ENCODE data around the gene ATOX1. TPM values are rescaled to one million over a fixed set of nuclear protein-coding genes. Genes with fewer than 3 reads are reported as not detected.

Gene ATOX1
- total RNA-seq, 4 donors from 2014 or later, result 56.0 to 109 (median 74.5) TPM

DNA sequence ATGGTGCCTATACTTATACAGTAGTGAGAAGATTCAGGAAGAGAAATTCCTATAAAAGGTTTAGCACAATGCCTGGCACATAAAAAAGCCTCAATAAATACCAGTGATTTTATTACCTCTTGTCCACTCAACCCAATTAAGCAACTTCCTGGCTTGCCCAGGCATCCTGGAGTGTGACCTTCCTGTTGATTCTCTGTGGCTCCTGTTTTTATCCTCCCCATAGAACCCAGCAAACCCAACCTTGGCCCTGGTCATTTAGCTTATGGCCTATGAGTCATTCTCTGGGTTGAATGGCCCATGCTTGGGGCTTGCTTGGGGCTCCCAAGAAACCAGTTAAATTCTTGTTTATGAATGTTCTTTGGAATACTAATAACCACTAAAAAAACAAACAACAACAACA, 50.3 kb downstream of the ATOX1 start:
- Histone ChIP-seq H3K9me3 (no peaks in the 10 kb centered on the region), H3K27me3 (no peaks in the 10 kb centered on the region), H3K27ac (no peak overlapping the region), H3K4me1 (peaks cover 0 to 6% (median 0%) of the 10 kb centered on the region in 3 donors), H3K36me3 (no peaks in the 10 kb centered on the region), H3K4me3 (no peak overlapping the region)
- intact Hi-C loops (cut with DNase I), result no loop called here
- no peak for DNase-seq
- no peak for TF ChIP-seq POLR2A (IDR thresholded peaks at IDR 0.05)
- TF ChIP-seq, protein P1, sequence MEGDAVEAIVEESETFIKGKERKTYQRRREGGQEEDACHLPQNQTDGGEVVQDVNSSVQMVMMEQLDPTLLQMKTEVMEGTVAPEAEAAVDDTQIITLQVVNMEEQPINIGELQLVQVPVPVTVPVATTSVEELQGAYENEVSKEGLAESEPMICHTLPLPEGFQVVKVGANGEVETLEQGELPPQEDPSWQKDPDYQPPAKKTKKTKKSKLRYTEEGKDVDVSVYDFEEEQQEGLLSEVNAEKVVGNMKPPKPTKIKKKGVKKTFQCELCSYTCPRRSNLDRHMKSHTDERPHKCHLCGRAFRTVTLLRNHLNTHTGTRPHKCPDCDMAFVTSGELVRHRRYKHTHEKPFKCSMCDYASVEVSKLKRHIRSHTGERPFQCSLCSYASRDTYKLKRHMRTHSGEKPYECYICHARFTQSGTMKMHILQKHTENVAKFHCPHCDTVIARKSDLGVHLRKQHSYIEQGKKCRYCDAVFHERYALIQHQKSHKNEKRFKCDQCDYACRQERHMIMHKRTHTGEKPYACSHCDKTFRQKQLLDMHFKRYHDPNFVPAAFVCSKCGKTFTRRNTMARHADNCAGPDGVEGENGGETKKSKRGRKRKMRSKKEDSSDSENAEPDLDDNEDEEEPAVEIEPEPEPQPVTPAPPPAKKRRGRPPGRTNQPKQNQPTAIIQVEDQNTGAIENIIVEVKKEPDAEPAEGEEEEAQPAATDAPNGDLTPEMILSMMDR (IDR thresholded peaks at IDR 0.05), result no peak

DNA sequence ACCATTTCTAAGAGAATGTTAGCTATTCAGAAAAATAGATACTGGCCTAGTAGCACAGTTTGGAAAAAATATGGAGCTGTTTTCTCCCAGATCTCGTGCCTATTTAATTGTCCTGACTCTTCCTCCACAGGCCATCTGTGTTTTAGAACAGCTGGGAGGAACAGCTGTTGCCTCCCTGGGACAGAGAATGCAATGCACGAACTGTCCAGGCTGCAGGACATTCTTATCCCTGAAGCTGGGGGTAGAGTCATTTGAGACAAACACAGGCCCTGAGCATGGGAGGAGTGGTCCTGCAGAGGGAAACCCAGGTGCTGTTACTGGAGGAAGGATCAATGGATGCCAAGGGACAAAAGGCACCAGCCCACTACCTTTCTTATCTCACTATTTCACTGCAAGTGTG, 50.9 kb downstream of the ATOX1 start:
- no peak overlapping the region for H3K4me3 ChIP-seq
- H3K36me3 ChIP-seq, result no peaks in the 10 kb centered on the region
- no peaks in the 10 kb centered on the region for H3K27me3 ChIP-seq
- peaks cover 0 to 6% (median 0%) of the 10 kb centered on the region in 3 donors for H3K4me1 ChIP-seq
- WGBS, 2 donors, result 59 to 72% methylated on average over 2 of the region's 2 CpGs
- TF ChIP-seq, protein P1 (IDR thresholded peaks at IDR 0.05), result no peak
- no peak for TF ChIP-seq POLR2A (IDR thresholded peaks at IDR 0.05)
- DNase-seq, result no peak
- intact Hi-C loops (cut with DNase I), result no loop called here
- no peaks in the 10 kb centered on the region for H3K9me3 ChIP-seq
- peak overlapping the region in 2 of 4 donors; percentile 0 to 32 for H3K27ac ChIP-seq

DNA sequence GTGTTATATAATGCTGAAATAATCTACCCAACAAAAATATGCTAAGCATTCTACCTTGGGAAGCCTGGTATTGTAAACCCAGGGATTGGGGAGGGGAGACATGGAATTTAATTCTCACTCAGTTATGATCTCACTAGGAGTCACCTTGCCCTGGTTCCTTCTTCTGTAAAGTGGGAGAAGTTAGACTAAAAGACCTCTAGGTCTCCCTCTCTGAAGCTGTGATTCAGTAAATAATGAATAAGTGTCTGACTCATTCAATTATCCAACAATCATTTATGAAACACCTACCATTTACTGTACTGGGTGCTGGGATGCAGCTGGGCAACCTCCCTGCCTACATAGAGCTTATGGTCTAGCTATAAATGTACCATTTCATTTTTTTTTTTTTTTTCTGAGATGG, 51.5 kb downstream of the ATOX1 start:
- Histone ChIP-seq H3K27ac (no peak overlapping the region), H3K4me1 (peaks cover 0 to 6% (median 0%) of the 10 kb centered on the region in 3 donors), H3K9me3 (no peaks in the 10 kb centered on the region), H3K27me3 (no peaks in the 10 kb centered on the region), H3K36me3 (no peaks in the 10 kb centered on the region), H3K4me3 (no peak overlapping the region)
- intact Hi-C loops (cut with DNase I), result no loop called here
- DNase-seq, result no peak
- TF ChIP-seq, protein P1 (IDR thresholded peaks at IDR 0.05), result no peak
- no peak for TF ChIP-seq POLR2A (IDR thresholded peaks at IDR 0.05)

DNA sequence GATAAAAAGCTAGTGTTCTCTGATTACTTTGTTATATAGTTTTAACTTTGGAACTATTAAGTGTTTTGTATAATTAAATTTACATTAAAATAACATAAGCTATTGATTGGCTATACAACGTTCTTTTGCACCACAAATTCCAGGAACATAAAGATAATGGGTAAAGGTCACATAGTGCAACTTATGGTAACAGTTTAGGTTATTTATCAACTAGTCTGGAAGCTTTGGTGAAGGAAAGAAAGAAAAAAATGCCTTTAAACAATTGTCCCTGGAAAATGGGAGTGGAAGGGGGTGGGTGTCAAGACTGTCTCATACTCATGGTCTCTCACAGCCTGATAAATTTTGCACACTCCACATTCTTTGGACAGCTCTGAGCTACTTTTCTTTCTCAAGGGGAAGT, 54.7 kb downstream of the ATOX1 start:
- Histone ChIP-seq H3K9me3 (no peaks in the 10 kb centered on the region), H3K4me1 (peaks cover 0 to 23% (median 8%) of the 10 kb centered on the region in 3 donors), H3K27ac (no peak overlapping the region), H3K4me3 (no peak overlapping the region), H3K27me3 (no peaks in the 10 kb centered on the region), H3K36me3 (no peaks in the 10 kb centered on the region)
- DNase-seq, result no peak
- 87 to 90% methylated on average over 1 of the region's 1 CpG for WGBS, 2 donors
- no peak for TF ChIP-seq POLR2A (IDR thresholded peaks at IDR 0.05)
- TF ChIP-seq, protein P1 (IDR thresholded peaks at IDR 0.05), result no peak
- intact Hi-C loops (cut with DNase I), result no loop called here

DNA sequence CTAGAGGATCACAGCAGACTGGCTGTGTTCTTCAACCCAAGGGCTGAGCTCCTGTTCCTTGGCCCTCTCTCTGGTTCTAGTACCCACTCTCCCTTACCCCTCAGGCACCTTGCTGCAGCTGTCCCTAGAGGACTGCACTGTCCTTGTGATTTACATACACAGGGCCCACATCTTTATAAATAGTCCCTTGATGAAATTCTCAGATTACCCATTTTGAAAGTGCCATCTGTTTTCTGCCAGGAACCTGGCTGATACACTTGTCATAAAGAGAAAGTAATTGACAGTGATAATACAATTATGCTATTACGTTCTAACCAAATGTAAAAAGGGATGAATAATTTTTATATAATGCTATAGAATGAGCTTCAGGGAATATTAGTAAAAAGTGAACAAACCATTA, 55.2 kb downstream of the ATOX1 start:
- Histone ChIP-seq H3K4me1 (peaks cover 0 to 27% (median 12%) of the 10 kb centered on the region in 3 donors), H3K27me3 (no peaks in the 10 kb centered on the region), H3K4me3 (no peak overlapping the region), H3K36me3 (no peaks in the 10 kb centered on the region), H3K27ac (no peak overlapping the region), H3K9me3 (no peaks in the 10 kb centered on the region)
- TF ChIP-seq, protein P1 (IDR thresholded peaks at IDR 0.05), result no peak
- TF ChIP-seq POLR2A (IDR thresholded peaks at IDR 0.05), result no peak
- 64 to 67% methylated on average over 1 of the region's 1 CpG for WGBS, 2 donors
- intact Hi-C loops (cut with DNase I), result no loop called here
- no peak for DNase-seq

Data from esophagus squamous epithelium (tissue), 5 donors.